GM21723 (cell line): ENCODE results near the gene PLBD2.
"Not testable (repeated sequence)": the region's sequence is repeated elsewhere in the genome, so short reads cannot be mapped to it uniquely, and the experiment has no call there.

Experiments
- ATAC-seq: cut with Tn5 transposase; IDR thresholded peaks from one replicate; pipeline ENCODE4 v1.9.1; 2021; ENCODE audit warnings: mild to moderate bottlenecking, moderate library complexity; ENCODE audit not compliant: unreplicated experiment

The PLBD2 gene

DNA sequence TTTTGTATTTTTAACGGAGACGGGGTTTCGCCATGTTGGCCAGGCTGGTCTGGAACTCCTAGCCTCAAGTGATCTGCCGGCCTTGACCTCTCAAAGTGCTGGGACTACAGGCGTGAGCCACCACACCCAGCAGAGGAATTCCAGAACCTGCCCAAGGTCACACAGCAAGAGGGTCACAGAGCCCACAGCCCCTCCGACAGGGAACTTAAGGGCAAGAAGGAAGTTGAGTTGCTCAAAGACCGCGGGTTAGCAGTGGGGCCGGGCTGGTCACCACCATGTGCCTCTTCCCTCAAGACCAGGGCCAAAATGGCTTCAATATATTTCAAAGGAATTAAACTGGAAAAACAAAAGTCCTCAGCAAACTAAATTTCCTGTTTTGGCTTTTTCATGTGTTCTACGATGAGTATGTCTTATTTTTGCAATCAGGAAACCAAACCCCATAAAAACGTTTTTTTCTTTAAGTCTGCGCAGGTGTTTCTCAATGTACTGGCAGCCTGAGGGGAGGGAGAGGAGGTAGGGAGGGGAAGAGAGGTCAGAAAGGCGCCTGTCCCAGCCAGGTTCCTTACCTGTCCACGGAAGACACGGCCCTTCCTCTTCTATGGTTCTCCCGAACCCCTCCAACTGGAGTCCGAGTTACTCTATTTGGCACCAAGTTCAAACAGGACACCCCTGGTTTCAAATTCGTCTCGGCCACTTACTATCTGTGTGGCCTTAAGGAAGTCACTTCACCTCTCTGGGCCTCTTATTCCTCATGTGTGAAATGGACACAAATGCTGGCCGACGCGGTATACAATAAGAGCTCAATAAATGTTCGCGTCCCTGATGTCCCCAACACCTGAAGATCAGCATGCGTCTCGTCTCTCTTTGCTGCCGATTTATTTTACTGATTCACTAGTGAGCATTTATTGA lies 24.3 kb upstream of the PLBD2 start:
- ATAC-seq: peak; percentile 4

GRCh38 chr12:113334786-113335539 lies 23.4 kb upstream of the PLBD2 start, which contains the start of gene SLC8B1:
SLC8B1 (minus strand) TSS chr12:113335109; CDS start chr12:113332878, 2,231 bp downstream.
- peak; percentile 93 for ATAC-seq

DNA sequence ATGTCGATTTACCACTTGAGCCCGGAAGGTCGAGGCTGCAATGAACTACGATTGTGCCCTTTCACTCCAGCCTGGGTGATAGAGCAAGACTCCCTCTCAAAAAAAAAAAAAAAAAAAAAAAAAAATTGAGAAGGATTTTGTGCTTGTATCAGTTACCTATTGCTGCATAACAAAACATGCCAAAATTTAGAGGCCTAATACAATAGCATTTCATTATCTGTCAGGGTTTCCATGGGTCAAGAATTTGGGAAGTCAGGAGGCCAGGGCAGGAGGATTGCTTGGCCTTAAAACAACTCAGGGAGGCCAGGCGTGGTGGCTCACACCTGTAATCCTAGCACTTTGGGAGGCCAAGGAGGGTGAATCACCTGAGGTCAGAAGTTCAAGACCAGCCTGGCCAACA lies 18.8 kb upstream of the PLBD2 start:
- ATAC-seq: no peak

- ATAC-seq: no peak
Measured at GRCh38 chr12:113340061-113340460, 18.3 kb upstream of the PLBD2 start.

DNA sequence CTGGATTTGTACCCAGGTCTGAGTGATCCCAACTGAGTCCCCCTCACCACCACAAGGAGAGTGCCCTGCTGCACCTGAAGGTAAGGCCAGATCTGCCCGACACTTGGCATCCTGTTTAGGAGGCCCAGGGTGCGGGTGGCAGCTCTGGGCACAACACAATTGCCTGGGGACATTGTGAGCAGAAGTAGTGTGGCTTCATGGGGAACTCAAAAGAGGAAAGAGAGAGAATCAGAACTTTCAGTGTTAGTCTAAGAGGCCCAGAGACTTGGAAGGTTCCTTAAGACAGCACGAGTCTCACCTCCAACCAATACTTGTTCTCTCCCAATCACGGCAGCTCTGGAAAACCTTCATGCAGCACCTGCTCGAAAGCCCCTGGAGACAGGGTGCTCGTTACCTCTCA lies 16.9 kb upstream of the PLBD2 start:
- ATAC-seq: no peak

DNA sequence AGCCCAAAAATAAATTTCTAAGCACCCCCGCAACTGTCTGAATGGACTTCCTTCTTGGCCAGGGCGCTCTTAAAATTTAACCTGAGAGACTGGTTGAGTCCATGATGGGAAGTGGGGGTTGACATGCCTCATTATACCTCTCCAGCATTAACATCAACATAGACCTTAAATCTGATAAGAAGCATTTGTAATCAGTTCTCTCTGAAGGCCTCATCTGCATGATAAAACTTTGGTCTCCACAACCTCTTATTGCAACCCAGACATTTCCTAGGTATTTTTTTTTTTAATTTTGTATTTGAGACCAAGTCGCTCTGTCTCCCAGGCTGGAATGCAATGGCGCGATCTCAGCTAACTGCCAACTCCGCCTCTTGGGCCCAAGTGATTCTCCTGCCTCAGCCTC lies 13.1 kb upstream of the PLBD2 start:
- ATAC-seq: no peak

DNA sequence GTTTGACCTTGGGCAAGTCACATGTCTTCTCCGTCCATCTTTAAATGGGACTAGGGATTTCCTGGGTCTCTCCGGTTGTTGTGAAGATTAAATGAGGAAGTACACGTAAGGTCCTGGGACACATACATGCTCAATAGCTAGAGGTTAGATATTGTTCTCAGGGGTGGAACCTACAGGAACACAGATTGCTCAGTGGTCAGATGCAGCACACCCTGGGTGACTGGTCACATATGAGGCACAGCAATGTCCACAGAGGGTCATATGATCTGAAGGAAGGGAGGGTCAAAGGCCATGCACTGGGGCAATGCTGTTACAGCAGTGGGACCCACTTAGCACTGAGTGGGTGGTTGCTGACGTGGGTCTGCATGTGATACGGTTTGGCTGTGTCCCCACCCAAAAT lies 12.0 kb upstream of the PLBD2 start:
- ATAC-seq: no peak

DNA sequence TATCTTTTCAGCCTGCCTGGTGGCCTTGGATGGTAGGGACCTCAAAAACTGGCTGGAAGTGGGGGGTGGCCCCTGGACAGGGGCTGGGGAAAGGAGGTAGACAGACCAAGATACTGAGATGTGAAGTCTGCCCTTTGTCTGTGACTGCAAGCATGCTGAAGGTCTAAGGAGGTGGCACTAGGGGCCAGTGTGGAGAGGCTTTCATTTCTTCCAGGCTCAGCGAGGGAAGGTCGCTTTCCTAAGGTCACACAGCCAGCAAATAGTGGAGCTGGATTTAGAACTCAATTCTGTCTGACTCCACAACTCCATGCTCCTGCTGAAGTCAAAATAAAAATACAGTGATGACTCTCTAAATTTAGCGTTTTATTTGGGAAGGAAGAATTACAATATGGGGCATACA lies 11.3 kb upstream of the PLBD2 start:
- ATAC-seq: no peak

- no peak for ATAC-seq
Measured at GRCh38 chr12:113347892-113348291, 10.5 kb upstream of the PLBD2 start.

DNA sequence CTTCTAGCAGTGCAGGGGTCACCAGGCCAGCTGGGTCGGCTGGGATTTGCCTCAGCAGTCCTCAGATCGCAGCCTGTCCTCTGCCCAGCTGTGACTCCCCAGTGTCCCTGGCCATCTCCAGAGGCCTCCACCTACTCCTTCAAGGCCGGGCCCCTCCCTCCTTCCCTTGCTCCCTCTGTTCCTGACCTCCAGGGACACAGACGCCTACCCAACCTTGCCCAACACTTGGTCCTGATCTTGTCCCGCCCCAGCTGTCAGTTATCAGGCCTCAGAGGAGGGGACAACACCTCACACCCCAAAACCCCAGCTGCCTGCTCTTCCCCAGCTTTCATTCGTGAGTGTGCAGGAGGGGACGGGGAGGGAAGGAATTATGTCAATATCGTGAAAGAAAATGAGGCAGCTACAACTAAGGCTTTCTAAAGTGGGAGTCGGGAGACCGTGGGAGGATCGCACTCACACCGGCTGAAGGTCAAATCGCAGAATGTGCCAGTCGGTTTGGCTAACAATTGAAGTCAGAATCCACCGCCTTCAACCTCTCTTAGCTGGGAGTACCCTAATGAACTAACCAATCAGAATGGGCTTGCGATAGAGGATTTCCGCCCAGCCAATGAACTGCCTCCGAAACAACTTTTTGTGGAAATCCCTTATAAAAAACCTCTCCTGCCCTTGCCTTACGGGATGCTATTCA lies 9.4 kb upstream of the PLBD2 start:
- no peak for ATAC-seq

GRCh38 chr12:113351089-113351488 lies 7.3 kb upstream of the PLBD2 start:
- no peak for ATAC-seq

DNA sequence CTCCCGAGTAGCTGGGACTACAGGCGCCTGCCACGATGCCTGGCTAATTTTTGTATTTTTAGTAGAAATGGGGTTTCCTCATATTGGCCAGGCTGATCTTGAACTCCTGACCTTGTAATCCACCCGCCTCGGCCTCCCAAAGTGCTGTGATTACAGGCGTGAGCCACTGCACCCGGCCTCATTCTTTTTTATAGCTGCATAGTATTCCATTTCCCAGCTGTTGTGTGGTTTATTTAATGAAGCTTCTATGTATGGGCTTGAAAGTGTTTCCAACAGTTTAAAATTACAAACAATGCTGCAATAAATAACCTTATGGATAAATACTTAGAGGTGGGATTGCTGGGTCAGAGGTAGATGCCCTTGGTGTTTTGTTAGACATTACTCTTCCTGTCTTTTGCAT lies 4.2 kb upstream of the PLBD2 start:
- ATAC-seq: not testable (repeated sequence)

DNA sequence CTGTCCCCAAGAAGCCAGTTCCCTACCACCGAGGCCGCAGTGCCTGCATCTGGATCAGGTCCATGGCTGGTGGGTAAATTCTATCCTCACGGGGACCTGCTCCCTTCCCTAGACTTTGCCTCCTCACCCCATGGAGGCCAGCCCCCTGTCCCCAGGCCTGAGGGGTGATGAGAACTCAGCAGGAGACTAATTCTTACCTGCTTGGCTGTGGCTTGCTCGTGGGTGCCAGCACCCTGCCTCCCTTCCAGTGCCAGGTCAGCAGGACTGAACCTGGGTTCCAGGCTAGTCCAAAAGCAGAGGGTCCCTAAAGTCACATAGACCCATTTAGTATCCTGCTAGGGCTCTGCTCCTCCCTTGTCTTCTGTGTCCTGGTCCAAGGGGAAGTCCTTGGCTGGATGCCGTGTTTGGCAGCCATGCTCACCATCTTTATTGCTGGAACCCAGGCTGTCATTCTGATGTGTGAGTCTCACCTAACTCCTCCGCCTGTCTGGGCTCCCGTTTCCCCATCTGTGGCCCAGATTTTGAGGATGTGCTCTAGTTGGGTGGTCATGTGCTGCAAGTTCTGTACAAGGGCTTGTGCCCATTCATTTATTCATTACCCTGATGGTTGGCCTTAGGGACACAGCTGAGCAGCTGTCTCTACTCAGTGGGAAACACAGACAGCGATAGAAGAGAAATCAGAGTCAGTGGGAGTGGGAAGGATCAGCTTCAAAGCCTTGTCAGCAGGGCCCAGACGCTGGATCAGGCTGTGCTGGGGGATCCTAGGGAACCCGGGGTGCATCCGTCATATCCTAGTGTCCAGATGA lies 949 bp downstream of the PLBD2 start:
- ATAC-seq: peak; percentile 8

- no peak for ATAC-seq
Measured at GRCh38 chr12:113359939-113360748, 1.8 kb downstream of the PLBD2 start.

DNA sequence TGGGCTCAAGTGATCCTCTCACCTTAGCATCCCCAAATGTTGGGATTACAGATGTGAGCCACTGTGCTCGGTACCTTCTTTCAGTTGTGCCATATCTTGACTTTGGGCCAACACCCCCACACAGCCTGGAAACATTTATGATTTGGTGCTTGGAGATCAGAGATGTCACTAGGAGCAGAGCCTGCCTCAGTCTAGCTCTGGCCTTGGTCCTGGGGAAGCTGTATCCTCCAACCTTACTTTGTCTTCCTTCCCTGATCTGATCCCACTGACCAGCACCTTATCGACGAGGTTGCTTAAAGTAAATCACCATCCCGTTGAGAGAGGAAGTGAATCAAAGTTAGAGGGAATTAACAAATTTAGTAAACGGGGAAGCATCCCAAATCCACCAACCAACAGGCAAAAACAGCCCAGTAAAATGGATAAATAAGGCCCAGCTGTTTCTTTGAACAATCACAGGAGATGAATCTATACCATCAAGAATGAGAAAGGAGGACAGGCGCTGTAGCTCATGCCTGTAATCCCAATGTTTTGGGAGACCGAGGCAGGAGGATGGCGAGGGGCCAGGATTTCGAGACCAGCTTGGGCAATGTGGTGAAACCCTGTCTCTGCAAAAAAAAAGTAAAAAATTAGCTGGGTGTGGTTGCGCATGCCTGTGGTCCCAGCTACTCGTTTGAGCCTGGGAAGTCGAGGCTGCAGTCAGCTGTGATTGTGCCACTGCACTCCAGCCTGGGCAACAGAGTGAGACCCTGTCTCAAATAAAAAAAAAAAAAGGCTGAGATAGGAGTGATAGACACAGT lies 3.4 kb downstream of the PLBD2 start:
- ATAC-seq: no peak

- no peak for ATAC-seq
Measured at GRCh38 chr12:113364698-113365097, 6.3 kb downstream of the PLBD2 start.

- ATAC-seq: no peak
Measured at GRCh38 chr12:113365639-113366395, 7.4 kb downstream of the PLBD2 start.

GRCh38 chr12:113366827-113367226 lies 8.4 kb downstream of the PLBD2 start:
- no peak for ATAC-seq
